Measurements from ENCODE around the gene CENPQ.

The CENPQ gene

GRCh38 chr6:49517919-49518318 lies 54.7 kb downstream of the CENPQ start:
- TF ChIP-seq CTCF (IDR thresholded peaks at IDR 0.05; ENCODE audit: low read depth, low read length): no peak
- Histone ChIP-seq H3K36me3 (no peaks in the 10 kb centered on the region), H3K4me3 (ENCODE audit: low read depth, low read length) (no peak overlapping the region), H3K27ac (no peak overlapping the region), H3K27me3 (ENCODE audit: insufficient read depth, low read depth, severe bottlenecking) (no peaks in the 10 kb centered on the region), H3K9me3 (ENCODE audit: severe bottlenecking) (no peaks in the 10 kb centered on the region)
- DNase-seq: no peak

DNA sequence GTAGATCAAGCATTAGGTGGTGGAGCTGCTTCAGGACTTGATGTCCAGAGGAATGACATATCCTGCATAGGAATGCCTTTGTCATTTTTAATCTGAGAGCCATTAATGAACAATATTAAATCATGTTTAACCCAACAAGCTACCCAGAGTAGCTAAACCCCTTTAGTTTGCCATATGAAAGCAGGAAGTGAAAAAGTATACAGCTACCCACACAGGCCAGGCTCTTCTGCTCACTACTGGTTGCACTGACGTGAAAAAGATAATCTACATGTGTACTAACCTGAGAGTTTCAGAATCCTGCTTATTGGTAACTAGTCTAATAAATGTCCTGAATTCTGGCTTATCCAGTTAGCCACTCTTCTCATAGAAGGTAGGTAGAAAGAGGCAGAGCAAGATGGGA lies 56.5 kb downstream of the CENPQ start:
- no peak for DNase-seq
- no peak for TF ChIP-seq CTCF (IDR thresholded peaks at IDR 0.05; ENCODE audit: low read depth, low read length)
- H3K36me3 ChIP-seq: no peaks in the 10 kb centered on the region

GRCh38 chr6:49522710-49523593 lies 59.8 kb downstream of the CENPQ start:
- Histone ChIP-seq H3K36me3 (no peaks in the 10 kb centered on the region), H3K27ac (no peak overlapping the region), H3K9me3 (ENCODE audit: severe bottlenecking) (no peaks in the 10 kb centered on the region), H3K27me3 (ENCODE audit: insufficient read depth, low read depth, severe bottlenecking) (no peaks in the 10 kb centered on the region), H3K4me3 (ENCODE audit: low read depth, low read length) (no peak overlapping the region)
- no peak for TF ChIP-seq CTCF (IDR thresholded peaks at IDR 0.05; ENCODE audit: low read depth, low read length)
- no peak for DNase-seq

More for the DNA sequence above, 56.5 kb downstream of the CENPQ start:
- no peak overlapping the region for H3K4me3 ChIP-seq (ENCODE audit: low read depth, low read length)
- H3K9me3 ChIP-seq (ENCODE audit: severe bottlenecking): no peaks in the 10 kb centered on the region
- H3K27me3 ChIP-seq (ENCODE audit: insufficient read depth, low read depth, severe bottlenecking): no peaks in the 10 kb centered on the region
- H3K27ac ChIP-seq: no peak overlapping the region

DNA sequence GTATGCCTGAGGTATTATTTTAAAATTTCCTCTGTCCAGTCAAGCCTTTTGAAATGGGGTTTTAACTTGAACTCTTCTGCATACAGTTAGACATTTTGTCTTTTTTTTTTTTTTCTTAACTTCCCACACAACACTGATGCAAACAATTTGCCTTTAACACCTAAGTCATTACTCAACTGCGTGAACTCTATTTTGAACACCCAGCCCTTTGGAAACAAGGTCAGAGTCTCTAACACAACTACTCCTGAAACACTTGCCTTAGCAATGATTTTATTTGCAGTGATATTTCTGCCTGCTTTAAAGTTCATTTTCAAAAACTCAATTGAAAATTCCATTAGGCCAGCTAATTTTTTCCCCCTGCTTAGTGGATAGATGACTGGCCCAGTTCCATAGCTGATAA lies 60.7 kb downstream of the CENPQ start:
- DNase-seq: no peak
- Histone ChIP-seq H3K4me3 (ENCODE audit: low read depth, low read length) (no peak overlapping the region), H3K27ac (no peak overlapping the region), H3K36me3 (no peaks in the 10 kb centered on the region), H3K9me3 (ENCODE audit: severe bottlenecking) (no peaks in the 10 kb centered on the region), H3K27me3 (ENCODE audit: insufficient read depth, low read depth, severe bottlenecking) (no peaks in the 10 kb centered on the region)
- no peak for TF ChIP-seq CTCF (IDR thresholded peaks at IDR 0.05; ENCODE audit: low read depth, low read length)

GRCh38 chr6:49524541-49524940 lies 61.4 kb downstream of the CENPQ start:
- DNase-seq: no peak
- no peaks in the 10 kb centered on the region for H3K9me3 ChIP-seq (ENCODE audit: severe bottlenecking)
- H3K36me3 ChIP-seq: no peaks in the 10 kb centered on the region
- H3K27me3 ChIP-seq (ENCODE audit: insufficient read depth, low read depth, severe bottlenecking): no peaks in the 10 kb centered on the region
- TF ChIP-seq CTCF (IDR thresholded peaks at IDR 0.05; ENCODE audit: low read depth, low read length): no peak
- no peak overlapping the region for H3K27ac ChIP-seq
- no peak overlapping the region for H3K4me3 ChIP-seq (ENCODE audit: low read depth, low read length)

- no peak for DNase-seq
- H3K9me3 ChIP-seq (ENCODE audit: severe bottlenecking): no peaks in the 10 kb centered on the region
- no peak for TF ChIP-seq CTCF (IDR thresholded peaks at IDR 0.05; ENCODE audit: low read depth, low read length)
- no peak overlapping the region for H3K27ac ChIP-seq
- H3K36me3 ChIP-seq: no peaks in the 10 kb centered on the region
- no peaks in the 10 kb centered on the region for H3K27me3 ChIP-seq (ENCODE audit: insufficient read depth, low read depth, severe bottlenecking)
- H3K4me3 ChIP-seq (ENCODE audit: low read depth, low read length): no peak overlapping the region
Observed at GRCh38 chr6:49526598-49526997, 63.4 kb downstream of the CENPQ start.
